ENCODE measurements around the gene ZAR1L. TPM values are rescaled to one million over a fixed set of nuclear protein-coding genes. Genes with fewer than 3 reads are reported as not detected.

The ZAR1L gene
- total and polyA plus RNA-seq, 2 experiments from 2014 or later, result 0.31 to 0.56 TPM

GRCh38 chr13:32302461-32302860 is 12.7 kb downstream of the ZAR1L start:
- H3K36me3 Mint-ChIP-seq (ENCODE audit: low read depth), result no peaks in the 10 kb centered on the region
- Histone ChIP-seq H3K36me3 (ENCODE audit: insufficient read depth) (no peaks in the 10 kb centered on the region), H3K9me2 (ENCODE audit: insufficient read depth) (no peaks in the 10 kb centered on the region), H3K4me3 (no peak overlapping the region), H3K4me2 (no peak overlapping the region), H3K79me2 (replicated peaks; ENCODE audit: insufficient read depth) (no peaks in the 10 kb centered on the region), H3K27me3 (ENCODE audit: insufficient read depth) (no peaks in the 10 kb centered on the region), H3F3A (replicated peaks; ENCODE audit: low read depth) (no peaks in the 10 kb centered on the region), H2AFZ (no peak overlapping the region), H3K27ac (ENCODE audit: low read depth) (no peak overlapping the region), H4K20me1 (replicated peaks; ENCODE audit: insufficient read depth) (no peaks in the 10 kb centered on the region), H3K4me1 (ENCODE audit: insufficient read depth) (no peaks in the 10 kb centered on the region)
- TF ChIP-seq JUNB (IDR thresholded peaks at IDR 0.05; ENCODE audit: unreplicated experiment), result no peak
- TF ChIP-seq CTCF (conservative IDR thresholded peaks at IDR 0.05; ENCODE audit: low read depth in 2 of 2), result no peak
- TF ChIP-seq ZNF114 (CRISPR knock-in tag; IDR thresholded peaks at IDR 0.05), result no peak
- no peak for TF ChIP-seq EZH2phosphoT487 (IDR thresholded peaks at IDR 0.05; ENCODE audit: unreplicated experiment)
- no peak for TF ChIP-seq ZNF331 (CRISPR knock-in tag; IDR thresholded peaks at IDR 0.05; ENCODE audit: low read depth)
- TF ChIP-seq STAT1 (IDR thresholded peaks at IDR 0.05; ENCODE audit: unreplicated experiment), result no peak
- TF ChIP-seq POLR2AphosphoS5 (IDR thresholded peaks at IDR 0.05; ENCODE audit: low read depth), result no peak
- no peak for TF ChIP-seq CREB1 (CRISPR knock-in tag; IDR thresholded peaks at IDR 0.05; ENCODE audit: low read depth)
- no peak for TF ChIP-seq EZH2 (IDR thresholded peaks at IDR 0.05; ENCODE audit: low read depth, unreplicated experiment)
- no peak for TF ChIP-seq ETS1 (IDR thresholded peaks at IDR 0.05)
- TF ChIP-seq REST (IDR thresholded peaks at IDR 0.05; ENCODE audit: unreplicated experiment), result no peak
- no peak for TF ChIP-seq ZNF462 (CRISPR knock-in tag; IDR thresholded peaks at IDR 0.05)
- no peak for TF ChIP-seq NANOG (IDR thresholded peaks at IDR 0.05; ENCODE audit: borderline replicate concordance)
- H3K27ac Mint-ChIP-seq, result no peak overlapping the region
- DNase-seq (ENCODE audit: low spot score) (no peak), ATAC-seq (no peak)
- H3K4me3 Mint-ChIP-seq, result no peak overlapping the region
- no peaks in the 10 kb centered on the region for H3K4me1 Mint-ChIP-seq
- H3K9me3 Mint-ChIP-seq, result no peaks in the 10 kb centered on the region
- H3K27me3 Mint-ChIP-seq (ENCODE audit: insufficient read depth, low read depth, poor library complexity), result no peaks in the 10 kb centered on the region
